Progenitor cell of endocrine pancreas (in vitro differentiated cells): ENCODE data around the gene DRICH1. TPM values are rescaled to one million over a fixed set of nuclear protein-coding genes. Genes with fewer than 3 reads are reported as not detected.
A peak's percentile ranks its signal among the peaks of the same experiment; 100 is the strongest.
"Not testable (repeated sequence)": the region's sequence is repeated elsewhere in the genome, so short reads cannot be mapped to it uniquely, and the experiment has no call there.

ENCODE experiments used
- DNase-seq: peaks from one replicate; pipeline ENCODE4 v3.0.0; 2021; ENCODE audit warnings: low spot score; ENCODE audit not compliant: unreplicated experiment
- H3K27ac Mint-ChIP-seq: 2 replicates; pipeline ENCODE4 v1.8.0; 2021; ENCODE audit warnings: mild to moderate bottlenecking, moderate library complexity, mixed read lengths
- H3K27me3 Mint-ChIP-seq: 2 replicates; pipeline ENCODE4 v1.8.0; 2021; ENCODE audit warnings: mixed read lengths
- H3K36me3 Mint-ChIP-seq: 2 replicates; pipeline ENCODE4 v1.8.0; 2022; ENCODE audit warnings: mixed read lengths; ENCODE audit not compliant: insufficient read depth
- H3K4me1 Mint-ChIP-seq: 2 replicates; pipeline ENCODE4 v1.8.0; 2021; ENCODE audit warnings: low read depth, mixed read lengths
- H3K4me3 Mint-ChIP-seq: 2 replicates; pipeline ENCODE4 v1.8.0; 2021; ENCODE audit warnings: low read depth, mild to moderate bottlenecking, moderate library complexity, mixed read lengths
- H3K9me3 Mint-ChIP-seq: 2 replicates; pipeline ENCODE4 v1.8.0; 2021; ENCODE audit warnings: low read depth, mixed read lengths
- total RNA-seq: library from RNA; stranded (reverse); gene quantifications from 2 replicates; pipeline ENCODE4 v1.2.1, GENCODE V29; 2021
- TF ChIP-seq, protein P1 (sequence below): fragments of 200-600 bp; sonication (generic); IDR thresholded peaks from one replicate; pipeline ENCODE4 v1.5.0; 2021; ENCODE audit warnings: antibody characterized with exemption, mild to moderate bottlenecking; ENCODE audit not compliant: unreplicated experiment

The DRICH1 gene
- total RNA-seq, 1 donor from 2014 or later, result 8.6 TPM

DNA sequence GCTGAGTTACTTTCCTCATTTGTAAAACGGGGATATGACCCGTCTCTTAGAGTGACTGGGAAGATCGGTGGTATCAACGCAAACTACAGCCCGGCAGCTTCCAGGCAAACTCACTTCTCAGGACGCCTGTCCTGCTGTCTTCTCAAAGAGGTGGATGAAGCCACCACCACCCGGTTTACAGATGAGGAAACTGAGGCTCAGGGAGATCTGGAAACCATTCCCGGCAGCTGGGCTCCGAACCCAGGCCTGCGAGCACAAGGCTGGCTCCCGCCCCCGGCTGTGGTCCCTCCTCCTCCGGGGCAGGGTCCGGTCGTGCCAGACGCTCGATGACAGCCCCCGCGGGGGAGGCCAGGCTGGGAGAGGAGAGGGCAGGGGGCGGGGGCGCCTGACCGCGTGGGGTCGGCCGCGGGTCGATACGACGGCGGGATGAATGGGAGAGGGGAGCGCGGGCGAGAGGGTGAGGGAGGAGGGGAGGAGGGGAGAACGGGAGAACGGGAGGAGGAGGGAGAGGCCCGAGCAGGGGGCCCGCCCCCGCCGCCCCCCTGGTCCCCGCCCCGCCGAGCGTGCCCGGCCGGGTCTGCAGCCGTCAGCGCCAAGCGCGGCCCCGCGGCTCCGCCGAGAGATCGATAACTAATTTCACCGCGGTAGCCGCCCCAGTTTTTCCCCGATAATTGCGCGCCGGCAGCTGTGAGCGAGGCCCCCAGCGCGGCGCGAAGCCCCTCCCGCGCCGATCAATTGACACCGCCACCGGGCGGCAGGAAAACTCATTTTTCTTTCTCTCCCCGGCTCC lies 66.0 kb downstream of the DRICH1 start:
- no peaks in the 10 kb centered on the region for H3K36me3 Mint-ChIP-seq
- no peaks in the 10 kb centered on the region for H3K27me3 Mint-ChIP-seq
- no peaks in the 10 kb centered on the region for H3K9me3 Mint-ChIP-seq
- peak overlapping the region; percentile 76 for H3K4me3 Mint-ChIP-seq
- peak; percentile 91 for DNase-seq
- TF ChIP-seq, protein P1, sequence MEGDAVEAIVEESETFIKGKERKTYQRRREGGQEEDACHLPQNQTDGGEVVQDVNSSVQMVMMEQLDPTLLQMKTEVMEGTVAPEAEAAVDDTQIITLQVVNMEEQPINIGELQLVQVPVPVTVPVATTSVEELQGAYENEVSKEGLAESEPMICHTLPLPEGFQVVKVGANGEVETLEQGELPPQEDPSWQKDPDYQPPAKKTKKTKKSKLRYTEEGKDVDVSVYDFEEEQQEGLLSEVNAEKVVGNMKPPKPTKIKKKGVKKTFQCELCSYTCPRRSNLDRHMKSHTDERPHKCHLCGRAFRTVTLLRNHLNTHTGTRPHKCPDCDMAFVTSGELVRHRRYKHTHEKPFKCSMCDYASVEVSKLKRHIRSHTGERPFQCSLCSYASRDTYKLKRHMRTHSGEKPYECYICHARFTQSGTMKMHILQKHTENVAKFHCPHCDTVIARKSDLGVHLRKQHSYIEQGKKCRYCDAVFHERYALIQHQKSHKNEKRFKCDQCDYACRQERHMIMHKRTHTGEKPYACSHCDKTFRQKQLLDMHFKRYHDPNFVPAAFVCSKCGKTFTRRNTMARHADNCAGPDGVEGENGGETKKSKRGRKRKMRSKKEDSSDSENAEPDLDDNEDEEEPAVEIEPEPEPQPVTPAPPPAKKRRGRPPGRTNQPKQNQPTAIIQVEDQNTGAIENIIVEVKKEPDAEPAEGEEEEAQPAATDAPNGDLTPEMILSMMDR, result no peak
- peaks cover 37% of the 10 kb centered on the region for H3K4me1 Mint-ChIP-seq
- H3K27ac Mint-ChIP-seq, result peak overlapping the region; percentile 95

DNA sequence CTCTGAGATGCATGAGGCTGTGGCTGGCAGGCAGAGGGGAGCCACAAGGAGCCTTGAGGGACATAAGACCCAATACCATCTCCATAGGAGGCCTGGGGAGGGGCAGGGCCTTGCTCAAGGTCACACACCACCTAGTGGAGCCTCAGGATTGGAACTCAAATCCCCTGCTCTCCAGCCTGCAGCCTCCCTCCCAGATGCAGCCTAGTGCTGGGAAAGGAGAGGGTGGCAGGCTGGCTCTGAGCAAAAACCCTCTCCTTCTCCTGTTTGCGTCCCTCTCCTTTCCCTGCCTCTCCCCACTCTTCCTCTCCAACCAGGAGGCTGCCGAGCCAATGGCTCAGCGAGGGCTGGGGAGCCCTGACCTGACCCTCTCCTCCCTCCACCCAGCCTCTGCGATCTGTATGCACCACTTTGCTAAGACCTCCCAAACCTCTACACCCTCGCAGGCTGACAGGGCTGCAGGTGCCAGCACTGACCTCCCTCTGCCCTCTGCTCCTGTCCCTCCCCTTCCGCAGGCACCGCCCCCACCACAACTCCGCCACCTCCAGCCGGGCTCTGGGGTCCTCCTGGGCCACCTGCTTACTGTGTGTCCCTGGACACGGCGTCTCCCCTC lies 66.7 kb downstream of the DRICH1 start:
- H3K36me3 Mint-ChIP-seq, result no peaks in the 10 kb centered on the region
- no peaks in the 10 kb centered on the region for H3K9me3 Mint-ChIP-seq
- H3K4me3 Mint-ChIP-seq, result peak overlapping the region; percentile 76
- TF ChIP-seq, protein P1, result peak; percentile 19
- H3K27ac Mint-ChIP-seq, result peak overlapping the region; percentile 95
- no peaks in the 10 kb centered on the region for H3K27me3 Mint-ChIP-seq
- DNase-seq, result peak; percentile 53
- H3K4me1 Mint-ChIP-seq, result peaks cover 37% of the 10 kb centered on the region

DNA sequence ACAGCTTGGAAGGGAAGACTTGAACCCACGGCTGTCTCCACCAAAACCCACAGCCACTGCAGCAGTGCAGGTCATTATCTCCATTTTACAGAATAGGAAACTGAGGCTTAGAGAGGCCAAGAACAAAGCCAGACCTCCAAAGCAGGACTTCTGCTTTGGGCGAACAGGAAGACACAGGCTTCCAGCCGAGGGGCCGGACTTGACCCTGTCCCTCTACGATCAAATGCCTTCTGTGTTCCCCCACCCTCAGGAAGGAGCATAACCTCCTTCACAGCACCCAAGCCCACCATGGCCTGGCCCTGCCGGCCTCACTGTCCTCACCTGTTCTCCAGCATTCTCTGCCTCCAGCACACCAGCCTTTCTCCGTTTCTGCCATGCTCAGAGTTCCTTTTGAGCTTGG lies 67.8 kb downstream of the DRICH1 start:
- Mint-ChIP-seq H3K4me1 (peaks cover 40% of the 10 kb centered on the region), H3K36me3 (no peaks in the 10 kb centered on the region), H3K27ac (no peak overlapping the region), H3K27me3 (no peaks in the 10 kb centered on the region), H3K9me3 (no peaks in the 10 kb centered on the region), H3K4me3 (peak overlapping the region; percentile 50)
- no peak for DNase-seq
- TF ChIP-seq, protein P1, result no peak

DNA sequence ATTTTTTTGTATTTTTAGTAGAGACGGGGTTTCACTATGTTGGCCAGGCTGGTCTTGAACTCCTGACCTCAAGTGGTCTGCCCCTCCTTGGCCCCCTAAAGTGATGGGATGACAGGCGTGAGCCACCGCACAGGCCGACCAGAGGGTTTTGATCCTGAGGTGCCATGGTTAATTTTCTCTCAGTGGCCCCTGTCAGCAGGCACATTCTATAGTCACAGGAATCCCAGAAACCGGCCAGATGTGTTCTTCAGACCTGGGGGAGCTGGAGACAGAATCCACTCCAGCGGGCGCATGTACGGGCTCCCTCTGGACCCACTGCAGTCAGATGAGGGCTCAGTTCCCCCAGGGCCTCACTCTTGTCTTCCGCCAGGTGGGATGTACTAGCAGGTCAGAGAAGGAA lies 69.0 kb downstream of the DRICH1 start:
- Mint-ChIP-seq H3K36me3 (no peaks in the 10 kb centered on the region), H3K4me3 (no peak overlapping the region), H3K27ac (no peak overlapping the region), H3K27me3 (no peaks in the 10 kb centered on the region), H3K4me1 (peaks cover 39% of the 10 kb centered on the region), H3K9me3 (no peaks in the 10 kb centered on the region)
- no peak for DNase-seq
- TF ChIP-seq, protein P1, result no peak

DNA sequence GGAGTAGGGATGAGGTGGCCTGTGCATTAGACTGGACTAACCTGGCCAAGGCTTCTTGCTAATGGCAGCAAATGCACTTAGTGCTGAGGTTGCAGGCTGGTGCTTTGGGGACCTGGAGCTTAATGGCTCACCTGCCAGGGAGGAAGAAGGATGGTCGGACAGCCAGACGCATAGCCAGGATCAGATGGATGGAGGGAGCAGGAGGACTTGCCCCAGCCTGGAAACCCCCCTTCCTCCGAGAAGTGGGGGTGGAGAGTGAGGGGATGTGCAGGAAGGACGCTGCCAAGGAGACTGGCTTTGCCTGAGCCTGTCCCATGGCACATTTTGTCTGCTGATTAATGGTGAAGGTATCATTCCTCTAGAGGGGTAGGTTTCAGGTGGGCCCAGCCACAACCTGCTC lies 69.9 kb downstream of the DRICH1 start:
- no peak for DNase-seq
- Mint-ChIP-seq H3K4me3 (no peak overlapping the region), H3K9me3 (no peaks in the 10 kb centered on the region), H3K27me3 (no peaks in the 10 kb centered on the region), H3K36me3 (no peaks in the 10 kb centered on the region), H3K27ac (no peak overlapping the region), H3K4me1 (peaks cover 35% of the 10 kb centered on the region)
- TF ChIP-seq, protein P1, result no peak

DNA sequence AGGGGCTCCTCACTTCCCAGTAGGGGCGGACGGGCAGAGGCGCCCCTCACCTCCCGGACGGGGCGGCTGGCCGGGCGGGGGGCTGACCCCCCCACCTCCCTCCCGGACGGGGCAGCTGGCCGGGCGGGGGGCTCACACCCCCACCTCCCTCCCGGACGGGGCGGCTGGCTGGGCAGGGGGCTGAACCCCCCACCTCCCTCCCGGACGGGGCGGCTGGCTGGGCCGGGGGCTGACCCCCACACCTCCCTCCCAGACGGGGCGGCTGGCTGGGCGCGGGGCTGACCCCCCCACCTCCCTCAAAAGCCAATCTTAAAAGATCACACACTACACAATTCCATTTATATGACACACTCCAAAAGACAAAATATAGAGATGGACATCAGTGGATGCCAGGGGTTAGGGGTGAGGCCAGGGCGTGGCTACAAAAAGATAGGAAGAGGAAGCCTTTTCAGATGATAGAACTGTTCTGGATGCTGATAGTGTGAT lies 71.1 kb downstream of the DRICH1 start:
- not testable (repeated sequence) for H3K36me3 Mint-ChIP-seq, H3K27ac Mint-ChIP-seq, H3K9me3 Mint-ChIP-seq, DNase-seq, H3K4me3 Mint-ChIP-seq, H3K27me3 Mint-ChIP-seq
- H3K4me1 Mint-ChIP-seq, result peaks cover 35% of the 10 kb centered on the region

DNA sequence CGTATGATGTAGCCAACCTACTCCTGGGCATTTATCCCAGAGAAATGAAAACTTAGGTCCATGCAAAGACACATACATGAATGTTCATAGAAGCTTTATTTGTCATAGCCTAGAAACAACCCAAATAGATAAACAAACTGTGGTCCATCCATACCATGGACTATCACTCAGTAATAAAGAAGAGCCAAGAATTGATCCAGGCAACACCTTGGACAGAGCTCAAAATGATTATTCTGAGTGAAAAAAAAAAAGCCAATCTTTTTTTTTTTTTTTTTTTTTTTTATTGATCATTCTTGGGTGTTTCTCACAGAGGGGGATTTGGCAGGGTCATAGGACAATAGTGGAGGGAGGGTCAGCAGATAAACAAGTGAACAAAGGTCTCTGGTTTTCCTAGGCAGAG lies 71.9 kb downstream of the DRICH1 start:
- not testable (repeated sequence) for DNase-seq, H3K4me3 Mint-ChIP-seq, H3K36me3 Mint-ChIP-seq, H3K27ac Mint-ChIP-seq, H3K27me3 Mint-ChIP-seq, H3K9me3 Mint-ChIP-seq
- H3K4me1 Mint-ChIP-seq, result peaks cover 29% of the 10 kb centered on the region
